Measurements from ENCODE around the gene TRIM69. TPM values are rescaled to one million over a fixed set of nuclear protein-coding genes. Genes with fewer than 3 reads are reported as not detected.

Gene TRIM69
- total RNA-seq, 1 donor from 2014 or later = 22.8 TPM

DNA sequence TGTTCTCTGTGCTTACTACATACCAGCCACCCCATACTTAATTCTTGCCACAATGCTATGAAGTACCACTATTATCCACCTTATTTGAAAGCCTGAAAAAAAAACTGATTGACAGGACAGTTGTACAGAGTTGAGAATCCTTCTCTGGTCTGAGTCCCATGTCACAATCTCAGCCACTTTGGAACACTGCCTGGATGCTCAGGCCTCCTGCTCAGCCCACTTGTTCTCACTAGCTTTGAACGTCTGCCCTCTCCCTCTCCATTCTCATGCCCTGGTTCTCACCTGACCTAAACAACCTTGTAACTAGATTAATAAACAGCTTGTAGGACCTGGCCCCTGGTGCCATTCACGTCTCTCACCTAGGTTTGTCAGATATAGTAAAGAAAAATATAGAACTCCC is 53.9 kb downstream of the TRIM69 start:
- Mint-ChIP-seq H3K27ac (ENCODE audit: unreplicated experiment) (no peak overlapping the region), H3K27me3 (ENCODE audit: unreplicated experiment) (peaks cover 2% of the 10 kb centered on the region), H3K36me3 (ENCODE audit: unreplicated experiment) (no peaks in the 10 kb centered on the region), H3K4me1 (ENCODE audit: low read depth, unreplicated experiment) (peaks cover 2% of the 10 kb centered on the region), H3K4me3 (ENCODE audit: unreplicated experiment) (no peak overlapping the region), H3K9me3 (ENCODE audit: unreplicated experiment) (no peaks in the 10 kb centered on the region)
- no peak for DNase-seq
- TF ChIP-seq, protein P1, sequence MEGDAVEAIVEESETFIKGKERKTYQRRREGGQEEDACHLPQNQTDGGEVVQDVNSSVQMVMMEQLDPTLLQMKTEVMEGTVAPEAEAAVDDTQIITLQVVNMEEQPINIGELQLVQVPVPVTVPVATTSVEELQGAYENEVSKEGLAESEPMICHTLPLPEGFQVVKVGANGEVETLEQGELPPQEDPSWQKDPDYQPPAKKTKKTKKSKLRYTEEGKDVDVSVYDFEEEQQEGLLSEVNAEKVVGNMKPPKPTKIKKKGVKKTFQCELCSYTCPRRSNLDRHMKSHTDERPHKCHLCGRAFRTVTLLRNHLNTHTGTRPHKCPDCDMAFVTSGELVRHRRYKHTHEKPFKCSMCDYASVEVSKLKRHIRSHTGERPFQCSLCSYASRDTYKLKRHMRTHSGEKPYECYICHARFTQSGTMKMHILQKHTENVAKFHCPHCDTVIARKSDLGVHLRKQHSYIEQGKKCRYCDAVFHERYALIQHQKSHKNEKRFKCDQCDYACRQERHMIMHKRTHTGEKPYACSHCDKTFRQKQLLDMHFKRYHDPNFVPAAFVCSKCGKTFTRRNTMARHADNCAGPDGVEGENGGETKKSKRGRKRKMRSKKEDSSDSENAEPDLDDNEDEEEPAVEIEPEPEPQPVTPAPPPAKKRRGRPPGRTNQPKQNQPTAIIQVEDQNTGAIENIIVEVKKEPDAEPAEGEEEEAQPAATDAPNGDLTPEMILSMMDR (IDR thresholded peaks at IDR 0.05; ENCODE audit: partially characterized antibody, unreplicated experiment) = no peak

DNA sequence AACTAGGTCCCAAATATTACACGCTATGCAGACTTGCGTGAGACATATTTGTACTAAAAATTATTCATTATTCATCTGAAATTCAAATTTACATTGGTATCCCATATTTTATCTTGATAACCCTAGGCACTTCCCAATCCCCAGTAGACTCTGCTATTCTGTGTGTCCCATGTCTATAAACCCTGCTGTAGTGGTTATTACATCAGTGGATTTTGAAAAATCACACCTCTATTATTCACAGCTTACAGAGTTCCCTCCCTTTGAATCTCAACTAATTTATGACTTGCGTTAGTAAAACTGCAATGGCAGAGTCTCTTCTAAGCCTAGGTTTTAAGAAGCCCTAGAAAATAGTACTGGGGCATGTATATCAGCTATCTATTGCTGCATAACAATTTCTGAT is 54.3 kb downstream of the TRIM69 start:
- Mint-ChIP-seq H3K27ac (ENCODE audit: unreplicated experiment) (no peak overlapping the region), H3K4me3 (ENCODE audit: unreplicated experiment) (no peak overlapping the region), H3K4me1 (ENCODE audit: low read depth, unreplicated experiment) (no peaks in the 10 kb centered on the region), H3K27me3 (ENCODE audit: unreplicated experiment) (peaks cover 2% of the 10 kb centered on the region), H3K36me3 (ENCODE audit: unreplicated experiment) (no peaks in the 10 kb centered on the region), H3K9me3 (ENCODE audit: unreplicated experiment) (no peaks in the 10 kb centered on the region)
- DNase-seq = no peak
- TF ChIP-seq, protein P1 (IDR thresholded peaks at IDR 0.05; ENCODE audit: partially characterized antibody, unreplicated experiment) = no peak

- H3K9me3 Mint-ChIP-seq (ENCODE audit: unreplicated experiment) = no peaks in the 10 kb centered on the region
- H3K4me3 Mint-ChIP-seq (ENCODE audit: unreplicated experiment) = no peak overlapping the region
- TF ChIP-seq, protein P1 (IDR thresholded peaks at IDR 0.05; ENCODE audit: partially characterized antibody, unreplicated experiment) = no peak
- H3K27me3 Mint-ChIP-seq (ENCODE audit: unreplicated experiment) = no peaks in the 10 kb centered on the region
- no peak overlapping the region for H3K27ac Mint-ChIP-seq (ENCODE audit: unreplicated experiment)
- no peak for DNase-seq
- no peaks in the 10 kb centered on the region for H3K4me1 Mint-ChIP-seq (ENCODE audit: low read depth, unreplicated experiment)
- no peaks in the 10 kb centered on the region for H3K36me3 Mint-ChIP-seq (ENCODE audit: unreplicated experiment)
Observed at GRCh38 chr15:44792715-44793114, 56.4 kb downstream of the TRIM69 start.

GRCh38 chr15:44794072-44794471 is 57.7 kb downstream of the TRIM69 start:
- H3K36me3 Mint-ChIP-seq (ENCODE audit: unreplicated experiment) = no peaks in the 10 kb centered on the region
- TF ChIP-seq, protein P1 (IDR thresholded peaks at IDR 0.05; ENCODE audit: partially characterized antibody, unreplicated experiment) = no peak
- H3K4me3 Mint-ChIP-seq (ENCODE audit: unreplicated experiment) = no peak overlapping the region
- no peak for DNase-seq
- no peaks in the 10 kb centered on the region for H3K4me1 Mint-ChIP-seq (ENCODE audit: low read depth, unreplicated experiment)
- H3K27ac Mint-ChIP-seq (ENCODE audit: unreplicated experiment) = no peak overlapping the region
- no peaks in the 10 kb centered on the region for H3K9me3 Mint-ChIP-seq (ENCODE audit: unreplicated experiment)
- H3K27me3 Mint-ChIP-seq (ENCODE audit: unreplicated experiment) = no peaks in the 10 kb centered on the region

- no peak overlapping the region for H3K27ac Mint-ChIP-seq (ENCODE audit: unreplicated experiment)
- no peak for DNase-seq
- peaks cover 2% of the 10 kb centered on the region for H3K9me3 Mint-ChIP-seq (ENCODE audit: unreplicated experiment)
- no peaks in the 10 kb centered on the region for H3K4me1 Mint-ChIP-seq (ENCODE audit: low read depth, unreplicated experiment)
- no peaks in the 10 kb centered on the region for H3K36me3 Mint-ChIP-seq (ENCODE audit: unreplicated experiment)
- TF ChIP-seq, protein P1 (IDR thresholded peaks at IDR 0.05; ENCODE audit: partially characterized antibody, unreplicated experiment) = no peak
- H3K4me3 Mint-ChIP-seq (ENCODE audit: unreplicated experiment) = no peak overlapping the region
- H3K27me3 Mint-ChIP-seq (ENCODE audit: unreplicated experiment) = no peaks in the 10 kb centered on the region
Observed at GRCh38 chr15:44796508-44796907, 60.2 kb downstream of the TRIM69 start.

Measured in glutamatergic neuron (in vitro differentiated cells).